Keratinocyte (primary cell): ENCODE results near the gene ROPN1B. TPM values are rescaled to one million over a fixed set of nuclear protein-coding genes. Genes with fewer than 3 reads are reported as not detected.
"Not testable (repeated sequence)": the region's sequence is repeated elsewhere in the genome, so short reads cannot be mapped to it uniquely, and the experiment has no call there.

Experiments used
- DNase-seq: peaks from one replicate; pipeline ENCODE4 v3.0.0-alpha.2; 2011; ENCODE audit warnings: low read depth, missing footprints, low spot score
- FAIRE-seq: peaks from 2 replicates; lab custom pipeline; 2011; peaks lifted over from hg19 to GRCh38; lab: Jason Lieb, UNC
- H2AFZ ChIP-seq: 2 replicates; pipeline ENCODE4 v1.6.0; 2012; ENCODE audit warnings: low read length, control low read depth, inconsistent platforms; ENCODE audit not compliant: control insufficient read depth
- H3K27ac ChIP-seq: 2 replicates; pipeline ENCODE4 v1.5.1; 2011; ENCODE audit warnings: low read length; ENCODE audit not compliant: control insufficient read depth, insufficient read depth
- H3K27me3 ChIP-seq: 3 replicates; pipeline ENCODE4 v1.6.0; 2011; ENCODE audit warnings: low read length; ENCODE audit not compliant: control insufficient read depth, insufficient read depth; ENCODE audit errors: extremely low read depth
- H3K36me3 ChIP-seq, 2 experiments: 2 replicates in 1 of 2; 3 replicates in 1 of 2; pipeline ENCODE4 v1.5.1; 2011; ENCODE audit warnings: low read length in 2 of 2, mild to moderate bottlenecking in 1 of 2; ENCODE audit not compliant: control insufficient read depth in 2 of 2, insufficient read depth in 2 of 2; ENCODE audit errors: extremely low read depth in 1 of 2
- H3K4me1 ChIP-seq: 3 replicates; pipeline ENCODE4 v1.5.1; 2011; ENCODE audit warnings: low read length; ENCODE audit not compliant: control insufficient read depth, insufficient read depth; ENCODE audit errors: extremely low read depth
- H3K4me2 ChIP-seq: 3 replicates; pipeline ENCODE4 v1.6.0; 2011; ENCODE audit warnings: low read depth, low read length; ENCODE audit not compliant: control insufficient read depth, insufficient read depth; ENCODE audit errors: extremely low read depth
- H3K4me3 ChIP-seq, 3 experiments: fragments of 200-600 bp in 1 of 3; sonication (generic) in 1 of 3; 2 replicates in 2 of 3; 3 replicates in 1 of 3; pipeline ENCODE4 v1.5.1; 2011 to 2016; ENCODE audit warnings: low read length in 3 of 3, mild to moderate bottlenecking in 3 of 3, control low read depth in 2 of 3, inconsistent platforms in 1 of 3, low read depth in 1 of 3, mixed read lengths in 1 of 3, mixed run types in 1 of 3, moderate library complexity in 1 of 3; ENCODE audit not compliant: control insufficient read depth in 2 of 3, insufficient read depth in 2 of 3; ENCODE audit errors: extremely low read depth in 1 of 3
- H3K79me2 ChIP-seq: 2 replicates; pipeline ENCODE4 v1.6.0; 2012; ENCODE audit warnings: low read length; ENCODE audit not compliant: control insufficient read depth, insufficient read depth
- H3K9ac ChIP-seq: 3 replicates; pipeline ENCODE4 v1.6.0; 2011; ENCODE audit warnings: low read length; ENCODE audit not compliant: control insufficient read depth, insufficient read depth; ENCODE audit errors: extremely low read depth
- H3K9me1 ChIP-seq: 3 replicates; pipeline ENCODE4 v1.6.0; 2011; ENCODE audit warnings: low read length; ENCODE audit not compliant: control insufficient read depth, insufficient read depth; ENCODE audit errors: extremely low read depth
- H3K9me3 ChIP-seq: 2 replicates; pipeline ENCODE4 v1.5.1; 2012; ENCODE audit warnings: low read depth, low read length; ENCODE audit not compliant: control insufficient read depth
- H4K20me1 ChIP-seq: 3 replicates; pipeline ENCODE4 v1.6.0; 2011; ENCODE audit warnings: low read length; ENCODE audit not compliant: control insufficient read depth, insufficient read depth; ENCODE audit errors: extremely low read depth
- dilution Hi-C: fragments of 300-500 bp; cut with MboI; formaldehyde crosslinking; loops from one replicate; pipeline ENCODE4 v1.7.0; 2020; ENCODE audit warnings: low sequenced_read_pairs; ENCODE audit not compliant: extremely low pct_ligation_motif_present
- polyA plus RNA-seq, 5 experiments: library from polyadenylated mRNA; depleted of rRNA in 3 of 5; stranded (reverse) in 3 of 5; stranded (forward) in 1 of 5; unstranded in 1 of 5; fragments of >200 nt; gene quantifications; 1 replicate in 1 of 5; 2 replicates in 3 of 5; 3 replicates in 1 of 5; pipeline versions ENCODE4 v1.2.1 to v1.2.3, GENCODE V29; 2011 to 2012; ENCODE audit warnings: missing spikeins in 2 of 5, low read depth in 1 of 5, low replicate concordance in 1 of 5

The ROPN1B gene
- polyA plus RNA-seq, 1 donor (not counting 4 experiments of a cell fraction or from before 2014, with no cell fraction given) = 0.14 TPM

DNA sequence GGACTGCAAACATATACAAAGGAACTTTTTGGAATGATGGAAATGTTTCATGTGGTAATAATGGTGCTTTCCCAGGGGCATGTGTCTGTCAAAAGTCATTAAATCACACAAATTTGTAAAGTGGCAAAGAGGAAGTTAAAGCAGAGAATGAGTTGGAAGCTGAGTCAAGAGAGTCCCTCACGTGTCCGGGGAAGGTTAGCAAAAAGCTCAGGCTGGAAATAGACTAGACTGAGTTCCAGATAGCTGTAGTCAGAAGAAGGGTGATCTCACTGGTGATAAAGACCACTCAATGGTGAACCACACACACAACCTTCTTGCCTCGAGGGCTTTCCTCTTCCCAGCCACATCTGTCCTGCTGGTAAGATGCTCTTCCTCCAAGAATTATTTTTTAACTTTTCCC is 20.1 kb upstream of the ROPN1B start:
- H3K27me3 ChIP-seq, H2AFZ ChIP-seq, H4K20me1 ChIP-seq, H3K9me3 ChIP-seq, H3K4me3 ChIP-seq, H3K79me2 ChIP-seq, H3K9ac ChIP-seq, H3K4me1 ChIP-seq, H3K9me1 ChIP-seq, H3K4me2 ChIP-seq, H3K27ac ChIP-seq, H3K36me3 ChIP-seq, dilution Hi-C loops: not testable (repeated sequence)
- FAIRE-seq (peak; percentile 79), DNase-seq (peak; percentile 71)

DNA sequence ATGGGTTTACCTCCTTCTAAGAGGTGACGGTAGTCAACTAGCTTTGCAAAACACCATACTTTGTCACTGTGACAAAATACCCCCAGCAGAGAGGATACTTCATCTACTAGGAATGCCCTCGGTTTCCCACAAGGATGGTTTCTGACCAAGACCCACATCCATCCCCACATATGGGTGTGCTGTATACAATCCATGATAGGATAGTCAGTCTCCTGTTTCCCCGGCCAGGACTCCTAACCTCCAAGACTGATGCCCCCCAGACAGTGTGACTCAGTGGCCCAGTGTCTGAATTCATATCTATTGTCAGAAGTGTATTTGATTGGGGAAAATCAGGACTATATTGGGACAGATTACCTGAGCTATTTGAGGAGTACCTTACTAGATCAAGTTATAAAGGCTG is 17.8 kb upstream of the ROPN1B start:
- H3K9me3 ChIP-seq, H3K27ac ChIP-seq, H4K20me1 ChIP-seq, H3K9ac ChIP-seq, DNase-seq, H3K79me2 ChIP-seq, H2AFZ ChIP-seq, FAIRE-seq, H3K36me3 ChIP-seq, H3K4me1 ChIP-seq, H3K27me3 ChIP-seq, H3K4me2 ChIP-seq, dilution Hi-C loops, H3K4me3 ChIP-seq, H3K9me1 ChIP-seq: not testable (repeated sequence)

DNA sequence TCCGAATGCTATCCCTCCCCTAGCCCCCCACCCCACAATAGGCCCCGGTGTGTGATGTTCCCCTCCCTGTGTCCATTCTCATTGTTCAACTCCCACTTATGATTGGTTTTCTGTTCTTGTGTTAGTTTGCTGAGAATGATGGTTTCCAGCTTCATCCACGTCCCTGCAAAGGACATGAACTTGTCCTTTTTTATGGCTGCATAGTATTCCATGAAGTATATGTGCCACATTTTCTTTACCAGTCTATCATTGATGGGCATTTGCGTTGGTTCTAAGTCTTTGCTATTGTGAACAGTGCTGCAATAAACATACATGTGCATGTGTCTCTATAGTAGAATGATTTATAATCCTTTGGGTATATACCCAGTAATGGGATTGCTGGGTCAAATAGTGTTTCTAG is 12.0 kb upstream of the ROPN1B start:
- H4K20me1 ChIP-seq, H3K4me2 ChIP-seq, H3K79me2 ChIP-seq, H3K9me1 ChIP-seq, H3K9ac ChIP-seq, H3K4me1 ChIP-seq, H3K4me3 ChIP-seq, H3K9me3 ChIP-seq, DNase-seq, dilution Hi-C loops, H3K27me3 ChIP-seq, H2AFZ ChIP-seq, H3K27ac ChIP-seq, H3K36me3 ChIP-seq, FAIRE-seq: not testable (repeated sequence)
